Stimulated activated CD8-positive, alpha-beta memory T cell treated with anti-CD3 and anti-CD28 coated beads, Interleukin-12 subunit alpha, Interleukin-12 subunit beta, amount 100 ng/mL, for 4 hours (primary cell): Measurements from ENCODE around the gene WNT4.

ENCODE experiments used
- DNase-seq: peaks from one replicate; pipeline ENCODE4 v3.0.0-alpha.2; 2020; ENCODE audit warnings: low read depth

WNT4 gene

DNA sequence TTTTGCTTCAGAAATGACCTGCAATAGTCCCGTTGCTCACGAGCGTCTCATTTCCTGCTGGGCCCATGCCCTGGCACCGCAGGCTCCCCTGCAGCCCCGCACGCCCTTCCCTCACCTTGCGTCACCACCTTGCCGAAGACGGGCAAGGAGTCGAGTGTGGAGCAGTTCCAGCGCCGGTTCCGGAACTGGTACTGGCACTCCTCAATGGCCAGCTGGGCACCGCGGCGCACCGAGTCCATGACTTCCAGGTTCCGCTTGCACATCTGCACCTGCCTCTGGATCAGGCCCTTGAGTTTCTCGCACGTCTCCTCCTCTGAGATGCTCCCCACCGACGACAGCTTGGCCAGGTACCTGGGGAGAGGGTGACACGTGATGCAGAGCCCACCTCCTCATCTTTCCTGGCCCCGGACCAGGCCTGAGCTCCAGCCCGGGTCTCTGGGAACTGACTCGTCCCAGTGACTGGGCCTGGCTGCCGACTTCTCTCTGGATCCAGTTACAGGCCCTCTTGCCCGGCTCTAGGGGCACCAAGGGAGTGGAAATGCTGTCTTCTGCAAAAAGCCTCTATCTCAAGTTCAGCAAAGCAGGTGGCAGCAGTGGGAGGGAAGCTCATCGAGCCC lies 13.3 kb downstream of the WNT4 start:
- DNase-seq = no peak

DNA sequence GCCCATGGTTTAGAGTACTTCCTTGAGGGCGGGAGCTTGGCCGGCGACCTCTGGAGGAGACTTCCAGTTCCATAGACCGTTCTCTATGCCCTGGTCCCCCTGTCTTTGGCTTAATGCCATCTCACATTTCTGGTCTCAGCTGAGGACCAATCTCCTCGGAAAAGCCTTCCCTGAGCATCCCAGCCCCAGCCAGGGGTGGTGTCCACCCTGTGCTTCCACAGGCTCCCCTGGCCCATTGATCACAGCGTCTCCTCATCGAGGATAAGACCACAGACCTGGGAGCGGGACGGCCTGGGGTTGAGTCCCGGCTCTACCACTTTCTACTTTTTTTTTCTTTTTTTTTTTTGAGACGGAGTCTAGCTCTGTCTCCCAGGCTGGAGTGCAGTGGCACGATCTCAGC lies 14.5 kb downstream of the WNT4 start:
- no peak for DNase-seq

DNA sequence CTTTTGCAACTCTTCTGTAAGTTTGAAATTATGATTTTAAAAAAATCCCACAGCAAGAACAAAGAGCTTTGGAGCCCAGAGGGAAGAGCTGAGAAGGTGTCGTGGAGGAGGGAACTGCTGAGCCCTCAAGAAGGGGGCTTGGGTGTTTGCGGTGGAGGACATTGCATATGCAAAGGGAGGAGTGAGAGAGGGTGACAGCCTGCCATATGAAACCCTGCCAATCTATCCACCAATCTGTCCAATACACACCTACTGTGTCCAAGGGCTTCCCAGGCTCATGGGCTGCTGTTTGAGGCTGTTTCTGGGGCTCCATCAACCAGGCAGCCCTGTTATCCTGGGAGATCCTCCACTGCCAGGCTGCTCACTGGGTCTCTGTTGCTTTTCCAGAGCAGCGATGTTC lies 15.2 kb downstream of the WNT4 start:
- no peak for DNase-seq

DNA sequence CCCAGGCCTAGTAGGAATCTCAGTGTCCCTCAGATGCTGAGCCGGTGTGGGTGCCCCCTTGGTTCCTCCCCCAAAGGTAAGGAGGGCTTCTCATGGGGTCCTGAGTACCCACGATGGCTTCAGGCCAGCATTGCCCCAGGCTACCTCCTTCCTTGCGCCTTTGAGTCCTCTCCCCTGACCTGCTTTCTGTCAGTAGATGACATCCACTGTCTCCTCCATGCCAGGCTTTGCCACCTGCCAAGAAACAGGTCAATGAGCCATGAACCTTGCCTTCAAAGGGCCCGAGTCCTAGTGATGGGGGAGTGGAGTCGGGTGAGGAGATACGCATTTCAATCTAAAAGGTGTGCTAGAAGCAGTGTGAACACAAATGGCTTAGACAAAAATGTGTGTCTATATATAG lies 15.6 kb downstream of the WNT4 start:
- no peak for DNase-seq

DNA sequence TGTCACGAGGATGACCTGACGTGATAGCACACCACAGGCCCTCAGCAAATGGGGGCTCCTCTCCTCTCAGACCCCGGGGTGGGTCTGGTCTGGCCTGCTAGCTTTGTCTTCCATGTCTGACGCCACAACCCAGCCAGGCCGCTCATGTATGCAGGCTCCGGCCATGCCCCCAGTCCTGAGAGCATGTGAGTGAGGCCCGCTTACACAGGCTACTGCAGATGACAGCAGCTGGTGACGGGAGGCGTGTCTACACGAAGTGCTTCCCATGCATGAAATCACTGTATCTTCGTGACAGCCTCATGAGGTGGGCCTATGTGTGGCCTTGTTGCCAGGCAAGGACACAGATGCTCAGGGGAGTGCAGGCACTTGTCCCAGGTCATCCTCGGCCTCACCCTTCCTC lies 16.4 kb downstream of the WNT4 start:
- DNase-seq = no peak

DNA sequence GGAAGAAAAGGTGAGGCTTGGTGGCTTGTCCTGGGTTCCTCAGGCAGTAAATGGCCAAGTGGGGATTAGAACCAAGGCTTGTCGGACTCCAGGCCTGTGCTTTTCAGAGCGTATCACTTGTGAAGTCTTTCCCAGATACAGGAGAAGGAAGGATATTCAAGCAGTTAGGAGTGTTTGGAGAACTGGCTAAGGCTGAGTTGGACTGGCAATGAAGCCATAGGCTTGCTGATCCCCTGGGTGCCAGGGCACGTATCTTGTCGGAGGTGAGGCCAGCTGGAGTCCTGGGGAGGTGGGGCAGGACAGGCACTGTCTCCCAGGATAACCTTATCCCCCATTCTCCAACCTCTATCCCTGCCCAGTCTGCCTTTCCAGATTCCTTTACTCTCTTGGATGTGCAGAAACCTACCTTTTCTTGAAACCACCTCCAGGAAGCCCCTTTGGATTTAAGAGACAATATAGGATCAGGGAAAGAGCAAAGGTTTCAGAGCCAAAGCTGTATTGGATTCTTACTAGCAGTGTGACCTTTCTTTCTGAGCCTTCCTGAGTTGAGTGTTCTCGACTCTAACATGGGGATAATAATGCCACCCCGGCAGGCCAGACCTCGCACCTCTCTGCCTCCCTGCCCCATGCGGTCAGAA lies 18.2 kb downstream of the WNT4 start:
- DNase-seq = no peak

DNA sequence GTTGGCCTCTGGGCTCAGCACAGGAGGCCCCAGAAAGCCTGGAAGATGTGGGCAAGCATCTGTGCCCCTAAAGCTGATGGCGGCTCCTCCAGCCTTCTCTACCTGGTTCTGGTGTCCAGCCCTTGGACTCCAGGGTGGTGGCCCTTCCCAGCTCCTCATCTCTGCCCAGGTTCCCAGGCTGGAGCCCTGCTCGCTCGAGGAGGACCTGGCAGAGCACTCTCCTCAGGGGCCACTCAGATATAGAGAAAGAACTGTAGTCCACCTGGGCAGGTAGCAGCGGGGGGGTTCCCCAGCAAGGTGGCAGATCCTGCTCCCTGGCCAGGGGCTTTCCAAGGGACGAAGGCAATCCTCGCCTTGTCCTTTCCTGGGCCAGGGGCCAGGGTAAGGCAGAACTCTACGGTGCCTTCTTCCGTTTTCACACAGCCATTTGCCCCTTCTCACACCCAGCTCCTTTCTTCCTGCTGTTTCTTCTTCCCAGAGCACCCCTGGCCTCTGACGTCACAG lies 18.9 kb downstream of the WNT4 start:
- DNase-seq = no peak

DNA sequence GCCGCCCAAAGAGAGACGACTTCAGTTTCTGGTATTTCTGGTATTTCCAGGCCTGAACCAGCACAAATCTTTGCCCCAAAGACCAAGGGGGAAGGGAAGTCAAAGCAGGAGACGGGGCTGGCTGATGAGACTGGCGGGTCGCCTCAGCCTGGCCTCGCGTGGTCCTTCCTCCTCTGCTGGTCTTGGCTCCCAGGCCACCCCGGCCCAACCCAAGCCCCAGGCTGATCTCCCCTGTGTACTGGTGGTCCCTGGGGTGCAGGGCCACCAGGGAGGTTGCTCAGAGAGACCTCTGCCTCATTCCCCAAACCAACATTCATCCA lies 19.9 kb downstream of the WNT4 start:
- no peak for DNase-seq

DNA sequence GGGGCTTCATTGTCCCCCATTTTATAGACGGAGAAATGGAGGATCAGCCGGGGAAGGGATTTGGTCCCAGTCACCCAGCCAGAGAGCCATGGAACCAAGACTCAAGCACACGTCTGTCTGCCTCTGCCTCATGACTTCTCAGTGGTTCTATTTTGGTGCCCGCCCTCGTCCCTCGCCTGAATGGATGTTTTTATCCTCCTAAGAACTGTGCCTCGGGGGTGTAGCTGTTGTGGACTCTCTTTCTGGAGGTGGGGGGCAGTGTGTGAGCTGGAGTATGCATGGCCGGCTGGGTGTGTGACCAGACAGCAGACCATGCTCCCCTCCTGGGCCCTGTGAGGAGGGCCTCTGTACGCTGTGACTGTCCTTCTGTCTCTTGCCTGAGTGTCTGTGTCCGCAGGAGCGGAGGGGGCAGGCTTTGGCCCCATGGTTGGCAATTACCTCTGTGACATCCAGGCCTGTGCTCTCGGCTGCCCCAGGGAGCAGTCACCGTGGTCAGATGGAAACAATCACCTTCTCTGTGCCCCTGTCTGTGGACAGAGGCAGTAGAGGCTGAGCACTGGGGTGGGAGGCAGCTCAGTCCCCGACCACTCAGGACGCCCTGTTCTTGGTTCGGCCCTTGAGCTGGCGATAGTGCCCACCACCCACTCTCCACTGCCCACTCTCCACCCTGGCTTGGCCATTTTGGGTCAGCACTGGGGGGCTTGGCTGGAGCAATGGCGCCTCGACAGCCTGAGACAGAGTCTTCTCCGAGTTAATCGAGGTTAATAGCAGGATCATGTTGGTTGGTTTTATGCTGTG lies 20.4 kb downstream of the WNT4 start:
- DNase-seq = no peak

DNA sequence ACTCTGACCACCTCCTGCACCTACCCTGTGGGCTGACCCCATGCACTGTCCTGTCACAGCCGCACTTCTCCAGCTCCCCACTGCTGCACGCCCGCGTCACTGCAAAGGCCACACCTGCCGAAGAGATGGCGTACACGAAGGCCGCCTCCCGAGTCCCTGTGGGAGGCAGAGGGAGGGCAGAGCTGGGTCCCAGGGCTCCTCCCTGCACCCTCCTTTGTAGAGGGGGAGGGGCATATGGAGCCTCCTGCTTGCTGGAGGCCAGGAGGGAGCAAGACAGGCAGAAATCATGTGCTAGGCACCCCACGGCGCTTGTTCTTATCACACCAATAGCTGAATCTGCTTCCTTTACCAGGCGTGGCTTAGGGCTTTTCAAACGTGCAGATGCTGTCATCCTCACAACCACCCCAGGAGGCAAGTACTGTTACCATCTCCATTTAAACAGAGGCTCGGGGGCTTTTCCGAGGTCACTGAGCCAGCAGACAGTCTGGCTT lies 21.4 kb downstream of the WNT4 start:
- no peak for DNase-seq

DNA sequence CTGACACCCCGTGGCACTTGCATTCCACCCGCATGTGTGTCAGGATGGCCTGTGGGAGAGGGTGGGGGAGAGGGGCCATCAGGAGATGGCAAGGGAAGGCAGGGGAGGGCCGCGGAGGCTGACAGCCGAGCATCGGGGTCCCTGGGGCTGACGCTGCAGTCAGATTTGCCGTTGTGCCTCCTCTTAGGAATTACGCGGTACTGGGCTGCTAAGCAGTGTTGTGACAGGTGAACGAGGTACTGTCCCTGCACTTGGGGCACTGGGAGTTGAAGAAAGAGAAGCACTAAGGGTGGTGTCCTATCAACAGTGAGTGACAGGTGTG lies 22.5 kb downstream of the WNT4 start:
- no peak for DNase-seq

DNA sequence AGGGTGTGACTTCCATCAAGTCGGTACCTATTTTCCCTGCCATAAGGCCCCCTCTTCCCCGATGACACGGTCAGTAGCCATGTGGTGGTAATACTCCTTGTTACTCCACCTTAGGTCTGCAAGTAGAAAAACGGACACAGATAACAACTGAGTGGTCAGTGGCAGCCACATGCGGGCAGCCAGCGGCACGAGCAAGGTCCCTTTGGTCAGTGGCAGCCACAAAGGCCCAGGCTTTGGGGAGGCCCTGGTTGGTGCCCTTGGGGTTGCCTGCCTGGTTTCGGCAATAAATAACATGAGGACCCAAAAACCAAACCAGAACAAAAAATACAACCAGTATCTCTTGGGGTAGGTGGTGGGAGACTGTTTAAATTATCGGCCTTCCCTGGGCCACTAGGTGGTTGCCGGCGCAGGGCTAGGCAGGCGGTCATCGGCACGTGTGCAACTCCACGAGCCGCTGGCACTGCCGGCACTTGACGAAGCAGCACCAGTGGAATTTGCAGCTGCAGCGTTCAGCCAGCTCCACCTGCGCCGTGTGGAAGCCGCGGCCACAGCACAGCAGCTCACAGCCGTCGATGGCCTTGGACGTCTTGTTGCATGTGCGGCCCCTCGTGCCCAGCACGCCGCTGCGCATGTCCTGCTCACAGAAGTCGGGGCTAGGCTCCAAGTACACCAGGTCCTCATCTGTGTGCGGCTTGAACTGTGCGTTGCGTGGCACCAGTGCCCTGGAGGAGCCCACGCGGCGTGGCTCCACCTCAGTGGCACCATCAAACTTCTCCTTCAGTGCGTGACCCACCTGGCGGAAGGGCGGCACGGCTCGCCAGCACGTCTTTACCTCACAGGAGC lies 23.1 kb downstream of the WNT4 start:
- DNase-seq = no peak

DNA sequence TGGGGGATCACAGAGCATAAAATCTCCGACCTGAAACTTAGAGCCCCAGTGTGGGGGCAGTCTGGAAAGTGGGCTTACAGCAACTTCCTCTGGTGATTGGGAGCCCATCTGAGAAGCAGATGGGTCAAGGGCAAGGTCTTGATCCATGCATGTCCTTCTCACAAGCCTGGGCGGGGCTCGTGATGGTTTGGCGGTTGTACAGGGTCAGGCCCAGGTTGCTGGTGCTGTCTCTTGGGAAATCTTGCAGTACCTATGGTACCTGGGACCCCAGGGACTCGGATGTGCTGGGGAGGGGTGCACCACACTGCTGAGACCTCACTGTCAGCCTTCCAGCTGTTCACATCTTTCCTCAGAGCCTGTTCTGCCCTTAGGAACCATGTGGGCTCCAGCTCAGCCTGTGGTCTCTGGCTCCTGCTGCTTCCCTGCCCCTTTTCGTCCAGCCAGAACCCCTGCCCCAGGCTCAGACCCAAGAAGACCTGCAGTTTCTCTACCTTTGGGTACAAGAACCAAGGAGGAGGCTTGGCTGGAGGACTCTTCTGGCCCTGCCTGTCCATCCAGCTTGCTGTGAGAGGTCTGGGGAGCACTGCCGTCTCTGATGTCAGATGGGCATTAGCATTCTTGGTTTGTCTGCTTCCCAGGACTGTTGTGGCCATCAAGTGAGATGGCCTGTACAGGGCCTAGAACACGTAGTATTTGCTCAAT lies 24.5 kb downstream of the WNT4 start:
- no peak for DNase-seq

DNA sequence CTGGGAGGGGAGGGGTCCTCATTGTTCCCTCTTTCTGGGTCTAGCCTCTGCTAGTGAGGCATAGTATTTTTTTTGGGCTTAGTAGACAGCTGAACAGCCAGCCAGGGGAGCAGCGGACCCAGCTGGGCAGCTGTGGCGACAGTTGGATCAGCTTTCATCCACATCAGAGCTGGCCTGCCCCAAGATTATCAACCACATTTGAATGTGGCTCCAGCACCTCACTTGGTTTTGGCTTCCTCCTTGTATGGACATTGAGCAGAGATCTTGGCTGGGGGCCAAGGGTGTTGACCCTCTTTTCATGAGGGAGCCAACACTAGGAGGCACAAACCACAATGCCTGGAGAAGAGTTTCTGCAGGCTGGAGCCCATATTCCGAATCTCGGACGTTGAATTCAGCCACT lies 25.0 kb downstream of the WNT4 start:
- DNase-seq = no peak

DNA sequence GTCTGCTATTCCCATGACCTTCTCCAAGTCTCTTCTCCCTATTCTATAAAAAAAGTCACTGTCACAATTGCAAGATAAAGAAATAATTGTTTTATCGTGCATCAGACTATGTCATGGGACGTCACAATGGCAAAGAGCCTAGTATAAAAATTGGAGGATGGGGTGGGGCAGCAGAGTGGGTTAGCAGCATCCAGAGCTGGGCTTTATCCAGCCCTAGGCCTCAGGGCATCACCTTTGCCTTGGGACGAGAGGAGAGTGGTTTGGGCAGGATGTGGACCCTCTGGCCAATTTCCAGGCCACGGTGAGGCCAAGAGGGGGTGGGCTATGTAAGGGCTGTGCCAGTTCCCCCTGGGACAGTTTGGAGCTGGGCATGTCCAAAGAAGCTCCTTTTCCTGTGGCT lies 25.7 kb downstream of the WNT4 start:
- no peak for DNase-seq

DNA sequence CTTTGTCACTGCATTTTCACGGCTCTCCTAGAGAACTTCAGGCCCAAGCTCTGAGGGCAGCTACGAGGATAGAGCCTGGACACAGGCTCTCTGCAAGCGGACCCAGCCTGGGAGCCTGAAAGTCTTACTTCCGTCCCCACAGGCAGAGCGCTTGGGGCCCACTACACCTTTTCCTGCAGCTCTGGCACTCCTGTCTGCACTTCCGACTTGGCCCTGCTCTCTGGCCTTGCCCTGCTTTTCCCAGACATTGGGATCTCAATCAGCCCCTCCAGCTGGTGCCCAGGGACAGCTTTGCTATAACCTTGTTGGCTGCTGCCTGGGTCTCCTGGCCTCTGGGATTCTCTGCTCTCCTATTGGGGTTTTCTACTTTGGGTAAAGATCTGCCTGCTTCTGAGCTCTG lies 27.6 kb downstream of the WNT4 start:
- DNase-seq = no peak

DNA sequence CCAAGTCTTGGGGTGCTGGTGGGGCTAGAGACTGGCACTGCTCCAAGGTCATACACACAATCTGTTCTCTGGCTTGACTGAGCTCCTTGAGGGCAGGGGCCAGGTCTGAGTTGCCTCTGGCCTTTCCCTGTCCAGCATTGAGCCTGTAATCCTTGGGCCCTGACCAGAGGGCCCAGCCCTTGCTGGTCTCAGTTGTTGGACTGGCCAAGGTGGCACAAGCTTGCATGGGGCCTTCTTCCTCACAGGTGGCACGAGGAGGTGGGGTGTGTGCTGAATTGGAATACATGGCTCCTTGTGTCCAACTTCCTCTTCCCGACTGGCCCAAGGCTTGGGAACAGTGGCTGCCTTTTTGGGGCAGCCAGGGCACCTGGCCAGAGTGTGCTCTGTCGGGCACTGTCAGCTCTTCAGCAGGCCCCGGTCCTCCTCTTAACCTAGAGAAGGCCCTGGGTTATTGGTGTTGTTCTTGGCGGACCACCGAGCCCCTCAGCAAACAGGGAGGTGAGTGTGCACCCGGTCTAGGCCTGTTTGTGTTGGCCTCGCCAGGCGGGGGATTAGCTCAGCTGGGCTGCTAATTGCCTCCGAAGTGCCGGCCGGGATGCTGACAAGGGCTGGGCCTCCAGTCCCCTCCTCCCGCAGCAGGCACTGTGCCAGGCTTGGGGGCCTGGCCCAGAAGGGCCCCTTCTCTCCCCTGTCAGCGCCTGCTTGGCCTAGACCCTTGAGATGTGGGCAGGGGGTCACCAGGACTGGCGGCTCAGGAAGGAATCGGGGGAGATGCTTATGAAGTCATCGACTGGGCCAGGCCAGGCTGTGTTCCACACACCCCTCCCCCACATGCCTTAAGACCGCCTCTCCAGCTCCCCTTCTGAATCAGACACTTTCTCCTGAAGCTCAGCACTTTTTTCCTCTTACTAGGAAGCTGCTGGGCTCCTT lies 28.5 kb downstream of the WNT4 start:
- no peak for DNase-seq

DNA sequence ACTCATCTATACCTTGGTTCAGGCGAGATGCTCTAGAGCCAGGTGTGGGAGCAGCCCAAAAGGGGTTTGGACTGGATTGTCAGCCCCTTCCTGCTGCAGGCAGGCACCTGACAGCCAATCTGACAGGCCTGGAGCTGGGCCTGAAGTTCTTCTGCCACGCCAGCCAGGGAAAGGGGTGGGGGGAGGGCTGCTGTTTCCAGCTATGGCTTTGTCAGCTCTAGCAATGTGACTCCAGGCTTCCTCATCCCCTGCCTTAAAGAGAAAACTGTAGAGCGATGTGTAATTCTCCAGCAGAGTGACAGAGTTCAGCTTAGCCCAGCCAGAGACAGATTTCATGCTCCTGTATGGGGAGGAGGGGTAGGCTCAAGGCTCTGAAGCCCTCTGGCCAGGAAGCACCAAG lies 30.3 kb downstream of the WNT4 start:
- no peak for DNase-seq

DNA sequence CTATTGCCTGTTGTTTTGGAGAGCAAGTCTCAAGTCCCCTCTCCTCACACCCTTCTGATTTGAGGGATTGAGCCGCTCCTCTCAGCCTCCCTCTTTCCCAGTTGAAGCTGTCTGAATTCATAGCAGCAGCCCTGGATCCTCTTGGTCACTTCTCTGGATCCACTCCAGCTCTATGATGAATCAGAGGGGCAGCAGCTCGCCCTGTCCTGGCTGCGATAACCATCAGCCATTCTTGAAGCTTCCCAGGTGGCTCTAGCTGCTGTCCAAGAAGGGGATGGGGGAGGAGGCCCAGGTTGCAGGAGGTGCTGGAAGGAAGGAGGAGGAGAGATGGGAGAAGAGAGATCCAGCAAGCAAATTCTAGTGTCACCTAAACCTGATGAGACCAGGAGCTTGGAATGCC lies 31.3 kb downstream of the WNT4 start:
- no peak for DNase-seq

DNA sequence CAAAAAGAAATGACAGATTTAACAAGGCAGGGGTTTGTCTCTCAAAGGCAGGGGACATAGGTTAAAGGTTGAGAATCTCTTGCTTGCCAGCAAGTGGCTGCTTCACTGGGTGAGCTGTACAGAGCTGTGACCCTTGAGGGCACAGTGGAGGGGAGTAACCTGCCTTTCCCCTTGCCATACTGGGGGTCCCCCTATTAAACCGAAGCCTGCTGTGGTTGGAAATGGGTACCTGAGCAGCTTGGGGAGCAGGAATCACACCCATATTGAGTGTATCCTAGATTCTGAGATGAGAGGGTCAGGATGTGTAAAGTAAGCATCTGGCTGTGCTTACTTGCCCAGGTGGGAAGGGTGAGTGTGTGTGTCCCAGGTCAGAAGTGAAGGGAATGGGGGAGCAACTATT lies 31.8 kb downstream of the WNT4 start:
- no peak for DNase-seq

DNA sequence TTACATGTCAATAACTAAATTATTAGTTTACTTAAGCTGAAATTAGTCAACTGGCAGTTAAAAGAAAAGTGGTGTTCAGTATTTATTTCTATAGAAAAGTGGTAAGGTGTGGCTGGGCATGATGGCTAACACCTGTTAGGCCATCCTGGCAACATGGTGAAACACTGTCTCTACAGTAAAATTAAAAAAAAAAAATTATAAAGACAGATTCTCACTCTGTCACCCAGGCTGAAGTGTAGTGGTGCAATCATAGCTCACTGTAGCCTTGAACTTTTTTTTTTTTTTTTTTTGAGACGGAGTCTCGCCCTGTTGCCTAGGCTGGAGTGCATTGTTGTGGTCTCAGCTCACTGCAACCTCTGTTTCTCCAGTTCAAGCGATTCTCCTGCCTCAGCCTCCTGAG lies 32.9 kb downstream of the WNT4 start:
- DNase-seq = no peak
